AG04449 (cell line): ENCODE data around the gene STAM.

Experiments
- CTCF ChIA-PET: fragments of 350-600 bp; formaldehyde crosslinking; extraction: SDS; loops from one replicate; lab custom pipeline; 2021; ENCODE audit warnings: antibody characterized with exemption; lab: Yijun Ruan, JAX
- POLR2A ChIA-PET: fragments of 400-600, 350-600 bp; formaldehyde crosslinking; extraction: SDS; loops from one replicate; lab custom pipeline; 2020; ENCODE audit warnings: antibody characterized with exemption, inconsistent platforms; lab: Yijun Ruan, JAX
- DNase-seq: peaks from one replicate; pipeline ENCODE4 v3.0.0-alpha.2; 2010; ENCODE audit warnings: low read depth, low spot score
- H3K4me3 ChIP-seq: 2 replicates; pipeline ENCODE4 v1.5.1; 2011; ENCODE audit warnings: low read depth, mild to moderate bottlenecking, control low read depth, low read length
- CTCF ChIP-seq: IDR thresholded peaks from one replicate; pipeline ENCODE4 v1.5.1; 2011; ENCODE audit warnings: mild to moderate bottlenecking, moderate library complexity, low read length, control low read depth, inconsistent platforms; ENCODE audit not compliant: insufficient read depth; ENCODE audit errors: missing control alignments

STAM gene

GRCh38 chr10:17730667-17731066, 86.7 kb downstream of the STAM start:
- no peak for DNase-seq
- H3K4me3 ChIP-seq, result no peak overlapping the region
- CTCF ChIA-PET, result no interaction called here
- POLR2A ChIA-PET, result no interaction called here
- no peak for TF ChIP-seq CTCF

- POLR2A ChIA-PET, result no interaction called here
- no peak for TF ChIP-seq CTCF
- CTCF ChIA-PET, result interaction anchor here (0.6 kb wide), 1 partner anchor 122 kb away, joined by 3 read pairs; no protein-coding TSS in a partner anchor
- H3K4me3 ChIP-seq, result no peak overlapping the region
- DNase-seq, result no peak
These were observed 87.5 kb downstream of the STAM start for GRCh38 chr10:17731331-17732020.

GRCh38 chr10:17733620-17734019, 89.7 kb downstream of the STAM start:
- no peak for TF ChIP-seq CTCF
- ChIA-PET CTCF (interaction anchor here (1.8 kb wide), 1 partner anchor 9 kb away, joined by 5 read pairs; no protein-coding TSS in a partner anchor), POLR2A (no interaction called here)
- H3K4me3 ChIP-seq, result no peak overlapping the region
- DNase-seq, result no peak

- no peak for TF ChIP-seq CTCF
- H3K4me3 ChIP-seq, result no peak overlapping the region
- CTCF ChIA-PET, result interaction anchor here (1.2 to 1.8 kb wide), 3 partner anchors 8 to 28 kb away, joined by 3 to 5 read pairs (median 3); no protein-coding TSS in a partner anchor
- DNase-seq, result no peak
- POLR2A ChIA-PET, result no interaction called here
These were observed 90.6 kb downstream of the STAM start for GRCh38 chr10:17734432-17735080.

GRCh38 chr10:17735166-17735941, 91.4 kb downstream of the STAM start:
- no peak overlapping the region for H3K4me3 ChIP-seq
- CTCF ChIA-PET, result interaction anchor here (0.8 to 4.3 kb wide), 7 partner anchors 8 to 129 kb away, joined by 3 to 36 read pairs (median 3); no protein-coding TSS in a partner anchor
- no peak for TF ChIP-seq CTCF
- no peak for DNase-seq
- POLR2A ChIA-PET, result interaction anchor here (0.6 kb wide), 1 partner anchor 130 kb away, joined by 3 read pairs; no protein-coding TSS in a partner anchor
